Measurements from ENCODE around the gene IPO4. TPM values are rescaled to one million over a fixed set of nuclear protein-coding genes. Genes with fewer than 3 reads are reported as not detected.
A peak's percentile ranks its signal among the peaks of the same experiment; 100 is the strongest.

Gene IPO4
- total RNA-seq, 2 experiments from 2014 or later, result 36.6 to 37.9 TPM

GRCh38 chr14:24132976-24133375, 55.6 kb downstream of the IPO4 start:
- no peaks in the 10 kb centered on the region for H3K9me3 ChIP-seq (ENCODE audit: control insufficient read depth in 1 of 2, insufficient read depth in 1 of 2, low read length in 2 of 2)
- H3K27ac ChIP-seq (ENCODE audit: low read depth in 1 of 2, low read length in 2 of 2), result peak overlapping the region; percentile 47 to 75
- CTCF ChIA-PET, result interaction anchor here (1.5 to 1.6 kb wide), 2 partner anchors 28 to 110 kb away, joined by 3 to 5 read pairs; partner anchors contain the start of genes IRF9 and TINF2
- POLR2A ChIA-PET, result interaction anchor here (0.7 to 11.7 kb wide), 7 partner anchors 8 to 1037 kb away, joined by 3 to 296 read pairs (median 13); partner anchors contain the start of genes DCAF11, EMC9, IRF9 and NRL
- Mint-ChIP-seq H3K9me3 (no peaks in the 10 kb centered on the region), H3K27me3 (no peaks in the 10 kb centered on the region), H3K4me1 (ENCODE audit: low read depth) (peaks cover 46% of the 10 kb centered on the region), H3K4me3 (peak overlapping the region; percentile 59), H3K27ac (peak overlapping the region; percentile 91), H3K36me3 (ENCODE audit: low read depth) (peaks cover 16% of the 10 kb centered on the region)
- peaks cover 42% of the 10 kb centered on the region for H3K4me1 ChIP-seq (ENCODE audit: insufficient read depth, low read length)
- no peak for DNase-seq
- peaks cover 10% of the 10 kb centered on the region for H3K36me3 ChIP-seq (ENCODE audit: insufficient read depth, low read length)
- intact Hi-C loops (cut with DNase I, micrococcal nuclease), result loop anchor here in 1 of 2 experiments (1.0 kb wide), 1 partner anchor 11 kb away; no protein-coding TSS in a partner anchor
- no peak for ATAC-seq (ENCODE audit: poor library complexity)
- TF ChIP-seq, protein P1, sequence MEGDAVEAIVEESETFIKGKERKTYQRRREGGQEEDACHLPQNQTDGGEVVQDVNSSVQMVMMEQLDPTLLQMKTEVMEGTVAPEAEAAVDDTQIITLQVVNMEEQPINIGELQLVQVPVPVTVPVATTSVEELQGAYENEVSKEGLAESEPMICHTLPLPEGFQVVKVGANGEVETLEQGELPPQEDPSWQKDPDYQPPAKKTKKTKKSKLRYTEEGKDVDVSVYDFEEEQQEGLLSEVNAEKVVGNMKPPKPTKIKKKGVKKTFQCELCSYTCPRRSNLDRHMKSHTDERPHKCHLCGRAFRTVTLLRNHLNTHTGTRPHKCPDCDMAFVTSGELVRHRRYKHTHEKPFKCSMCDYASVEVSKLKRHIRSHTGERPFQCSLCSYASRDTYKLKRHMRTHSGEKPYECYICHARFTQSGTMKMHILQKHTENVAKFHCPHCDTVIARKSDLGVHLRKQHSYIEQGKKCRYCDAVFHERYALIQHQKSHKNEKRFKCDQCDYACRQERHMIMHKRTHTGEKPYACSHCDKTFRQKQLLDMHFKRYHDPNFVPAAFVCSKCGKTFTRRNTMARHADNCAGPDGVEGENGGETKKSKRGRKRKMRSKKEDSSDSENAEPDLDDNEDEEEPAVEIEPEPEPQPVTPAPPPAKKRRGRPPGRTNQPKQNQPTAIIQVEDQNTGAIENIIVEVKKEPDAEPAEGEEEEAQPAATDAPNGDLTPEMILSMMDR (IDR thresholded peaks at IDR 0.05), result no peak
- H3K4me3 ChIP-seq (ENCODE audit: low read length), result no peak overlapping the region
- H3K27me3 ChIP-seq (ENCODE audit: control insufficient read depth in 1 of 2, insufficient read depth in 2 of 2, low read length in 2 of 2), result no peaks in the 10 kb centered on the region

GRCh38 chr14:24132061-24132685, 56.4 kb downstream of the IPO4 start:
- peak in 11 of 14 experiments; percentile 12 to 70 (median 43) for DNase-seq
- POLR2A ChIA-PET, result interaction anchor here (0.9 to 11.7 kb wide), 8 partner anchors 9 to 63 kb away, joined by 3 to 296 read pairs (median 8); partner anchors contain the start of genes DCAF11, EMC9, IRF9 and NRL
- peak overlapping the region; percentile 91 for H3K27ac Mint-ChIP-seq
- peak overlapping the region; percentile 47 to 75 for H3K27ac ChIP-seq (ENCODE audit: low read depth in 1 of 2, low read length in 2 of 2)
- peaks cover 15% of the 10 kb centered on the region for H3K36me3 Mint-ChIP-seq (ENCODE audit: low read depth)
- H3K4me1 Mint-ChIP-seq (ENCODE audit: low read depth), result peaks cover 41% of the 10 kb centered on the region
- no peaks in the 10 kb centered on the region for H3K27me3 Mint-ChIP-seq
- peak overlapping the region; percentile 13 for H3K4me3 ChIP-seq (ENCODE audit: low read length)
- H3K9me3 Mint-ChIP-seq, result no peaks in the 10 kb centered on the region
- peaks cover 34% of the 10 kb centered on the region for H3K4me1 ChIP-seq (ENCODE audit: insufficient read depth, low read length)
- no peaks in the 10 kb centered on the region for H3K9me3 ChIP-seq (ENCODE audit: control insufficient read depth in 1 of 2, insufficient read depth in 1 of 2, low read length in 2 of 2)
- peak overlapping the region; percentile 59 for H3K4me3 Mint-ChIP-seq
- TF ChIP-seq, protein P1 (IDR thresholded peaks at IDR 0.05), result no peak
- no peak for ATAC-seq (ENCODE audit: poor library complexity)
- peaks cover 2% of the 10 kb centered on the region for H3K36me3 ChIP-seq (ENCODE audit: insufficient read depth, low read length)
- CTCF ChIA-PET, result interaction anchor here (1.5 to 1.6 kb wide), 2 partner anchors 29 to 111 kb away, joined by 3 to 5 read pairs; partner anchors contain the start of genes IRF9 and TINF2
- intact Hi-C loops (cut with DNase I, micrococcal nuclease), result loop anchor here in 1 of 2 experiments (1.0 kb wide), 1 partner anchor 10 kb away; no protein-coding TSS in a partner anchor
- H3K27me3 ChIP-seq (ENCODE audit: control insufficient read depth in 1 of 2, insufficient read depth in 2 of 2, low read length in 2 of 2), result no peaks in the 10 kb centered on the region

- H3K27me3 Mint-ChIP-seq, result no peaks in the 10 kb centered on the region
- H3K4me3 Mint-ChIP-seq, result no peak overlapping the region
- ChIA-PET CTCF (interaction anchor here (1.5 kb wide), 1 partner anchor 30 kb away, joined by 5 read pairs; the partner anchor contains the start of gene IRF9), POLR2A (interaction anchor here (0.9 to 11.7 kb wide), 6 partner anchors 10 to 64 kb away, joined by 3 to 296 read pairs (median 14); partner anchors contain the start of genes DCAF11, EMC9, IRF9 and NRL)
- Histone ChIP-seq H3K9me3 (ENCODE audit: control insufficient read depth in 1 of 2, insufficient read depth in 1 of 2, low read length in 2 of 2) (no peaks in the 10 kb centered on the region), H3K4me1 (ENCODE audit: insufficient read depth, low read length) (peaks cover 28% of the 10 kb centered on the region), H3K27ac (ENCODE audit: low read depth in 1 of 2, low read length in 2 of 2) (no peak overlapping the region), H3K27me3 (ENCODE audit: control insufficient read depth in 1 of 2, insufficient read depth in 2 of 2, low read length in 2 of 2) (no peaks in the 10 kb centered on the region), H3K36me3 (ENCODE audit: insufficient read depth, low read length) (no peaks in the 10 kb centered on the region), H3K4me3 (ENCODE audit: low read length) (no peak overlapping the region)
- H3K27ac Mint-ChIP-seq, result peak overlapping the region; percentile 91
- no peaks in the 10 kb centered on the region for H3K9me3 Mint-ChIP-seq
- peaks cover 35% of the 10 kb centered on the region for H3K4me1 Mint-ChIP-seq (ENCODE audit: low read depth)
- intact Hi-C loops (cut with DNase I, micrococcal nuclease), result no loop called here
- H3K36me3 Mint-ChIP-seq (ENCODE audit: low read depth), result peaks cover 8% of the 10 kb centered on the region
- ATAC-seq (ENCODE audit: poor library complexity) (no peak), DNase-seq (no peak)
- TF ChIP-seq, protein P1 (IDR thresholded peaks at IDR 0.05), result no peak
Observed at GRCh38 chr14:24131549-24131966, 57.1 kb downstream of the IPO4 start.
